ENCODE measurements around the gene CBARP. TPM values are rescaled to one million over a fixed set of nuclear protein-coding genes. Genes with fewer than 3 reads are reported as not detected.
A peak's percentile ranks its signal among the peaks of the same experiment; 100 is the strongest.

CBARP gene
- total and polyA plus RNA-seq, 2 of the 13 experiments (the other 11 are each of a cell fraction or from before 2014, with no cell fraction given): 1.2 to 1.4 TPM

DNA sequence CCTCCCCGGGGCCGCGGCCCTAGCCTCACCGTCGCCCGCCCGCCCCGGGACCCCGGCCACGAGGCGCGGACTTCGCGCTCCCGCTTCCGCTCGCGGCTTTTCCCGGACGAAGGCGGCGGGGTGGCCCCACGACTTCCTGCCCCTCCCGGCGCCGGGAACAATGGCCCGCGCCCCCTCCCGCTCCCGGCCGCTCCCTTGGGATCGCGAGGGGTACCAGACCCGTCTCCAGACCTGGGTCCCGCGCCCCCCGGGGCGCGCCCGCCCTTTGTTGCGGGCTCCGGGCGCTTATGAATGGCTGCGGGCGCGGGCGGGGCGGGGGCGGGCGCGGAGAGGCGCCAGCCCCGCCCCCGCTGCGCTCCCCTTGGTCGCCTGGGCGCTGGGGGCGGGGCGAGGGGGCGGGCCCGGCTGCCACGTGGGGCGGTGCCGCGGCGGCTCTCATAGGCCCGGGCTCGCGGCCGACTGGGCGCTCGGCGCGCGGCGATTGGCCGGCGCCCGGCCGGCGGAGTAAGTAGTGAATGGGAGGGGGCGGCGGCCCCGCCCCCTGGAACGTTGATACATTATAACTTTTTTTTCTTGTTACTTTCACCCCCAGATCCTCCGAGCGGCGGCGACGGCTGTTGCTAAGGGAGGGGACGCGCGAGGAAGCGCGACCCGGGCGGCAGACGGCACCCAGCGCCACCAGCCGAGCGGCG is 11.6 kb upstream of the CBARP start (continued):
- TF ChIP-seq, protein P1, sequence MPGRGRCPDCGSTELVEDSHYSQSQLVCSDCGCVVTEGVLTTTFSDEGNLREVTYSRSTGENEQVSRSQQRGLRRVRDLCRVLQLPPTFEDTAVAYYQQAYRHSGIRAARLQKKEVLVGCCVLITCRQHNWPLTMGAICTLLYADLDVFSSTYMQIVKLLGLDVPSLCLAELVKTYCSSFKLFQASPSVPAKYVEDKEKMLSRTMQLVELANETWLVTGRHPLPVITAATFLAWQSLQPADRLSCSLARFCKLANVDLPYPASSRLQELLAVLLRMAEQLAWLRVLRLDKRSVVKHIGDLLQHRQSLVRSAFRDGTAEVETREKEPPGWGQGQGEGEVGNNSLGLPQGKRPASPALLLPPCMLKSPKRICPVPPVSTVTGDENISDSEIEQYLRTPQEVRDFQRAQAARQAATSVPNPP (CRISPR knock-in tag; IDR thresholded peaks at IDR 0.05): peak; percentile 76
- TF ChIP-seq, protein P2, sequence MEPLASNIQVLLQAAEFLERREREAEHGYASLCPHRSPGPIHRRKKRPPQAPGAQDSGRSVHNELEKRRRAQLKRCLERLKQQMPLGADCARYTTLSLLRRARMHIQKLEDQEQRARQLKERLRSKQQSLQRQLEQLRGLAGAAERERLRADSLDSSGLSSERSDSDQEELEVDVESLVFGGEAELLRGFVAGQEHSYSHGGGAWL (CRISPR knock-in tag; IDR thresholded peaks at IDR 0.05): peak; percentile 39; the same call in 1 of the 2 replicates
- TF ChIP-seq POLR2G (IDR thresholded peaks at IDR 0.05; ENCODE audit: low read depth, low read length): peak; percentile 96
- TF ChIP-seq ZFY (CRISPR knock-in tag; IDR thresholded peaks at IDR 0.05): peak; percentile 35
- TF ChIP-seq, protein P3, sequence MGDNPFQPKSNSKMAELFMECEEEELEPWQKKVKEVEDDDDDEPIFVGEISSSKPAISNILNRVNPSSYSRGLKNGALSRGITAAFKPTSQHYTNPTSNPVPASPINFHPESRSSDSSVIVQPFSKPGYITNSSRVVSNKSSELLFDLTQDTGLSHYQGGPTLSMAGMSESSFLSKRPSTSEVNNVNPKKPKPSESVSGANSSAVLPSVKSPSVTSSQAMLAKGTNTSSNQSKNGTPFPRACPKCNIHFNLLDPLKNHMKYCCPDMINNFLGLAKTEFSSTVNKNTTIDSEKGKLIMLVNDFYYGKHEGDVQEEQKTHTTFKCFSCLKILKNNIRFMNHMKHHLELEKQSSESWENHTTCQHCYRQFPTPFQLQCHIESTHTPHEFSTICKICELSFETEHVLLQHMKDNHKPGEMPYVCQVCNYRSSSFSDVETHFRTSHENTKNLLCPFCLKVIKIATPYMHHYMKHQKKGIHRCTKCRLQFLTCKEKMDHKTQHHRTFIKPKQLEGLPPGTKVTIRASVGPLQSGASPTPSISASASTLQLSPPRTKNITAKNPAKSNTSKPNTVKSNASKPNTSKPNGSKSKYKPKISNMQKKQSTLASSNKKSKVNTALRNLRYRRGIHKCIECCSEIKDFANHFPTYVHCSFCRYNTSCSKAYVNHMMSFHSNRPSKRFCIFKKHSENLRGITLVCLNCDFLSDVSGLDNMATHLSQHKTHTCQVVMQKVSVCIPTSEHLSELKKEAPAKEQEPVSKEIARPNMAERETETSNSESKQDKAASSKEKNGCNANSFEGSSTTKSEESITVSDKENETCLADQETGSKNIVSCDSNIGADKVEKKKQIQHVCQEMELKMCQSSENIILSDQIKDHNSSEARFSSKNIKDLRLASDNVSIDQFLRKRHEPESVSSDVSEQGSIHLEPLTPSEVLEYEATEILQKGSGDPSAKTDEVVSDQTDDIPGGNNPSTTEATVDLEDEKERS (CRISPR knock-in tag; IDR thresholded peaks at IDR 0.05): no peak
- TF ChIP-seq SMARCE1 (IDR thresholded peaks at IDR 0.05; ENCODE audit: borderline replicate concordance): no peak
- TF ChIP-seq, protein P4, sequence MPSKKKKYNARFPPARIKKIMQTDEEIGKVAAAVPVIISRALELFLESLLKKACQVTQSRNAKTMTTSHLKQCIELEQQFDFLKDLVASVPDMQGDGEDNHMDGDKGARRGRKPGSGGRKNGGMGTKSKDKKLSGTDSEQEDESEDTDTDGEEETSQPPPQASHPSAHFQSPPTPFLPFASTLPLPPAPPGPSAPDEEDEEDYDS (CRISPR knock-in tag; IDR thresholded peaks at IDR 0.05): peak; percentile 82
- 0 out of 2 replicates have a peak, but pooled peaks have one; percentile 18 for TF ChIP-seq ZNF841 (CRISPR knock-in tag; IDR thresholded peaks at IDR 0.05; ENCODE audit: borderline replicate concordance)
- peak; percentile 87 for TF ChIP-seq SP4 (CRISPR knock-in tag; IDR thresholded peaks at IDR 0.05)
- TF ChIP-seq, protein P5, sequence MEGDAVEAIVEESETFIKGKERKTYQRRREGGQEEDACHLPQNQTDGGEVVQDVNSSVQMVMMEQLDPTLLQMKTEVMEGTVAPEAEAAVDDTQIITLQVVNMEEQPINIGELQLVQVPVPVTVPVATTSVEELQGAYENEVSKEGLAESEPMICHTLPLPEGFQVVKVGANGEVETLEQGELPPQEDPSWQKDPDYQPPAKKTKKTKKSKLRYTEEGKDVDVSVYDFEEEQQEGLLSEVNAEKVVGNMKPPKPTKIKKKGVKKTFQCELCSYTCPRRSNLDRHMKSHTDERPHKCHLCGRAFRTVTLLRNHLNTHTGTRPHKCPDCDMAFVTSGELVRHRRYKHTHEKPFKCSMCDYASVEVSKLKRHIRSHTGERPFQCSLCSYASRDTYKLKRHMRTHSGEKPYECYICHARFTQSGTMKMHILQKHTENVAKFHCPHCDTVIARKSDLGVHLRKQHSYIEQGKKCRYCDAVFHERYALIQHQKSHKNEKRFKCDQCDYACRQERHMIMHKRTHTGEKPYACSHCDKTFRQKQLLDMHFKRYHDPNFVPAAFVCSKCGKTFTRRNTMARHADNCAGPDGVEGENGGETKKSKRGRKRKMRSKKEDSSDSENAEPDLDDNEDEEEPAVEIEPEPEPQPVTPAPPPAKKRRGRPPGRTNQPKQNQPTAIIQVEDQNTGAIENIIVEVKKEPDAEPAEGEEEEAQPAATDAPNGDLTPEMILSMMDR (CRISPR knock-in tag; IDR thresholded peaks at IDR 0.05): no peak
- peak; percentile 77 for TF ChIP-seq RBM39 (IDR thresholded peaks at IDR 0.05; ENCODE audit: low read depth, low read length, poor library complexity, severe bottlenecking)
- TF ChIP-seq ZBTB38 (CRISPR knock-in tag; IDR thresholded peaks at IDR 0.05): 0 out of 2 replicates have a peak, but pooled peaks have one; percentile 4
- TF ChIP-seq, protein P6, sequence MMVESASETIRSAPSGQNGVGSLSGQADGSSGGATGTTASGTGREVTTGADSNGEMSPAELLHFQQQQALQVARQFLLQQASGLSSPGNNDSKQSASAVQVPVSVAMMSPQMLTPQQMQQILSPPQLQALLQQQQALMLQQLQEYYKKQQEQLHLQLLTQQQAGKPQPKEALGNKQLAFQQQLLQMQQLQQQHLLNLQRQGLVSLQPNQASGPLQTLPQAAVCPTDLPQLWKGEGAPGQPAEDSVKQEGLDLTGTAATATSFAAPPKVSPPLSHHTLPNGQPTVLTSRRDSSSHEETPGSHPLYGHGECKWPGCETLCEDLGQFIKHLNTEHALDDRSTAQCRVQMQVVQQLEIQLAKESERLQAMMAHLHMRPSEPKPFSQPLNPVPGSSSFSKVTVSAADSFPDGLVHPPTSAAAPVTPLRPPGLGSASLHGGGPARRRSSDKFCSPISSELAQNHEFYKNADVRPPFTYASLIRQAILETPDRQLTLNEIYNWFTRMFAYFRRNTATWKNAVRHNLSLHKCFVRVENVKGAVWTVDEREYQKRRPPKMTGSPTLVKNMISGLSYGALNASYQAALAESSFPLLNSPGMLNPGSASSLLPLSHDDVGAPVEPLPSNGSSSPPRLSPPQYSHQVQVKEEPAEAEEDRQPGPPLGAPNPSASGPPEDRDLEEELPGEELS (CRISPR knock-in tag; IDR thresholded peaks at IDR 0.05): no peak
- 0 out of 2 replicates have a peak, but pooled peaks have one; percentile 20 for TF ChIP-seq PAX8 (CRISPR knock-in tag; IDR thresholded peaks at IDR 0.05; ENCODE audit: borderline replicate concordance)
- TF ChIP-seq ZSCAN22 (CRISPR knock-in tag; IDR thresholded peaks at IDR 0.05): no peak
- TF ChIP-seq MAF1 (CRISPR knock-in tag; IDR thresholded peaks at IDR 0.05; ENCODE audit: borderline replicate concordance): no peak
- TF ChIP-seq ZNF446 (CRISPR knock-in tag; IDR thresholded peaks at IDR 0.05): peak; percentile 67; the same call in 1 of the 2 replicates
- TF ChIP-seq NKX3-1 (CRISPR knock-in tag; IDR thresholded peaks at IDR 0.05): peak; percentile 45; the same call in 1 of the 2 replicates
- peak; percentile 17; the same call in 1 of the 2 replicates for TF ChIP-seq DMAP1 (CRISPR knock-in tag; IDR thresholded peaks at IDR 0.05)
